H9 (cell line): ENCODE data around the gene ATP11B. TPM values are rescaled to one million over a fixed set of nuclear protein-coding genes. Genes with fewer than 3 reads are reported as not detected.

Source experiments
- DNase-seq: peaks from one replicate; pipeline ENCODE4 v3.0.0-alpha.2; 2017
- H2AFZ ChIP-seq: one replicate; pipeline ENCODE4 v1.6.1; 2013; ENCODE audit warnings: mild to moderate bottlenecking, low read length, control low read depth, moderate library complexity
- H2AK5ac ChIP-seq: 2 replicates; pipeline ENCODE4 v1.6.1; 2013; ENCODE audit warnings: low read length, control low read depth, mixed read lengths; ENCODE audit not compliant: insufficient read length
- H2BK120ac ChIP-seq: one replicate; pipeline ENCODE4 v1.6.1; 2013; ENCODE audit warnings: low read depth, mild to moderate bottlenecking, low read length, control low read depth, inconsistent platforms; ENCODE audit not compliant: poor library complexity, severe bottlenecking
- H2BK12ac ChIP-seq: 2 replicates; pipeline ENCODE4 v1.6.1; 2013; ENCODE audit warnings: low read length, control low read depth, mixed read lengths, low read depth; ENCODE audit not compliant: insufficient read length
- H2BK15ac ChIP-seq: 2 replicates; pipeline ENCODE4 v1.6.1; 2013; ENCODE audit warnings: low read depth, low read length, control low read depth
- H2BK20ac ChIP-seq: one replicate; pipeline ENCODE4 v1.6.1; 2013; ENCODE audit warnings: low read depth, mild to moderate bottlenecking, low read length, control low read depth, inconsistent platforms; ENCODE audit not compliant: poor library complexity, severe bottlenecking
- H2BK5ac ChIP-seq: 2 replicates; pipeline ENCODE4 v1.6.1; 2013; ENCODE audit warnings: low read length, control low read depth, mixed read lengths; ENCODE audit not compliant: insufficient read length
- H3K14ac ChIP-seq: 2 replicates; pipeline ENCODE4 v1.6.1; 2013; ENCODE audit warnings: low read length, control low read depth; ENCODE audit not compliant: insufficient read depth
- H3K18ac ChIP-seq: 2 replicates; pipeline ENCODE4 v1.6.1; 2013; ENCODE audit warnings: low read depth, mild to moderate bottlenecking, mixed read lengths, low read length, control low read depth; ENCODE audit not compliant: insufficient read length
- H3K23ac ChIP-seq: 2 replicates; pipeline ENCODE4 v1.6.1; 2013; ENCODE audit warnings: low read length, control low read depth, mixed read lengths, low read depth; ENCODE audit not compliant: insufficient read length
- H3K23me2 ChIP-seq: 2 replicates; pipeline ENCODE4 v1.6.1; 2013; ENCODE audit warnings: low read depth, mild to moderate bottlenecking, mixed read lengths, low read length, control low read depth; ENCODE audit not compliant: insufficient read length, poor library complexity, severe bottlenecking
- H3K27ac ChIP-seq: 2 replicates; pipeline ENCODE4 v1.5.1; 2013; ENCODE audit warnings: low read length, control low read depth, mixed read lengths, low read depth; ENCODE audit not compliant: insufficient read length
- H3K27me3 ChIP-seq: 2 replicates; pipeline ENCODE4 v1.6.1; 2013; ENCODE audit warnings: low read length, control low read depth, inconsistent platforms; ENCODE audit not compliant: insufficient read depth
- H3K4ac ChIP-seq: 2 replicates; pipeline ENCODE4 v1.6.1; 2013; ENCODE audit warnings: low read depth, mild to moderate bottlenecking, control low read depth, inconsistent platforms, low read length, moderate library complexity
- H3K4me1 ChIP-seq: 2 replicates; pipeline ENCODE4 v1.6.1; 2013; ENCODE audit warnings: low read length, control low read depth, inconsistent platforms; ENCODE audit not compliant: insufficient read depth
- H3K4me2 ChIP-seq: 2 replicates; pipeline ENCODE4 v1.6.1; 2013; ENCODE audit warnings: low read length, control low read depth, mixed read lengths; ENCODE audit not compliant: insufficient read length, insufficient read depth
- H3K56ac ChIP-seq: 2 replicates; pipeline ENCODE4 v1.6.1; 2013; ENCODE audit warnings: low read depth, mild to moderate bottlenecking, mixed read lengths, low read length, control low read depth; ENCODE audit not compliant: insufficient read length
- H3K79me1 ChIP-seq: 2 replicates; pipeline ENCODE4 v1.6.1; 2013; ENCODE audit warnings: low read depth, mild to moderate bottlenecking, moderate library complexity, low read length, control low read depth, inconsistent platforms; ENCODE audit not compliant: insufficient read depth, poor library complexity, severe bottlenecking
- H3K79me2 ChIP-seq: 2 replicates; pipeline ENCODE4 v1.6.1; 2013; ENCODE audit warnings: low read length, control low read depth, inconsistent platforms; ENCODE audit not compliant: insufficient read depth
- H3K9ac ChIP-seq: 2 replicates; pipeline ENCODE4 v1.6.1; 2013; ENCODE audit warnings: low read length, control low read depth, mixed read lengths; ENCODE audit not compliant: insufficient read length; ENCODE audit errors: extremely low read depth
- H3K9me3 ChIP-seq: one replicate; pipeline ENCODE4 v1.6.1; 2013; ENCODE audit warnings: low read depth, low read length, inconsistent platforms; ENCODE audit not compliant: control insufficient read depth
- H3T11ph ChIP-seq: one replicate; pipeline ENCODE4 v1.6.1; 2013; ENCODE audit warnings: mild to moderate bottlenecking, low read length, control low read depth, inconsistent platforms
- H4K20me1 ChIP-seq: one replicate; pipeline ENCODE4 v1.6.1; 2013; ENCODE audit not compliant: control insufficient read depth, insufficient read length, insufficient read depth
- H4K5ac ChIP-seq: 2 replicates; pipeline ENCODE4 v1.6.1; 2013; ENCODE audit warnings: low read depth, mild to moderate bottlenecking, mixed read lengths, low read length, control low read depth; ENCODE audit not compliant: insufficient read length
- H4K8ac ChIP-seq: replicated peaks from 2 replicates; pipeline ENCODE4 v1.6.1; 2013; ENCODE audit warnings: low read length, control low read depth, mixed read lengths, low read depth; ENCODE audit not compliant: insufficient read length
- H4K91ac ChIP-seq: 2 replicates; pipeline ENCODE4 v1.6.1; 2013; ENCODE audit warnings: low read depth, mild to moderate bottlenecking, moderate library complexity, mixed read lengths, low read length, control low read depth; ENCODE audit not compliant: insufficient read length
- H3K27ac Mint-ChIP-seq, 3 experiments: 2 replicates in 2 of 3; 3 replicates in 1 of 3; pipeline ENCODE4 v1.8.0; 2020 to 2021; ENCODE audit warnings: mixed read lengths in 3 of 3, mild to moderate bottlenecking in 1 of 3, moderate library complexity in 1 of 3
- H3K27me3 Mint-ChIP-seq: 2 replicates; pipeline ENCODE4 v1.8.0; 2021; ENCODE audit warnings: low read depth, mild to moderate bottlenecking, moderate library complexity, mixed read lengths
- H3K36me3 Mint-ChIP-seq, 3 experiments: 2 replicates in 2 of 3; 3 replicates in 1 of 3; pipeline ENCODE4 v1.8.0; 2020 to 2021; ENCODE audit warnings: low read depth in 3 of 3, mixed read lengths in 3 of 3; ENCODE audit not compliant: insufficient read depth in 1 of 3
- H3K4me1 Mint-ChIP-seq, 2 experiments: 2 replicates each; pipeline ENCODE4 v1.8.0; 2020; ENCODE audit warnings: mixed read lengths in 2 of 2
- H3K4me3 Mint-ChIP-seq, 2 experiments: 2 replicates in 1 of 2; 3 replicates in 1 of 2; pipeline ENCODE4 v1.8.0; 2020 to 2021; ENCODE audit warnings: mild to moderate bottlenecking in 2 of 2, mixed read lengths in 2 of 2, moderate library complexity in 1 of 2
- H3K9me3 Mint-ChIP-seq, 2 experiments: 2 replicates in 1 of 2; 3 replicates in 1 of 2; pipeline ENCODE4 v1.8.0; 2020; ENCODE audit warnings: mild to moderate bottlenecking in 2 of 2, mixed read lengths in 2 of 2, moderate library complexity in 1 of 2
- CTCF ChIP-seq: fragments of 200-600 bp; sonication (generic); conservative IDR thresholded peaks from 3 replicates; pipeline ENCODE4 v1.8.0; 2021; ENCODE audit warnings: antibody characterized with exemption, mild to moderate bottlenecking
- WGBS: extraction: QIAGEN DNeasy Blood & Tissue Kit; methylation state at CpG from one replicate; pipeline ENCODE4 v1.1.7; 2013; ENCODE audit warnings: missing lambda C conversion rate, low lambda C conversion rate, mixed read lengths; ENCODE audit not compliant: insufficient read length; ENCODE audit errors: extremely low coverage; 5-methylcytosine and 5-hydroxymethylcytosine counted together
- total RNA-seq: library from RNA; stranded (reverse); gene quantifications from 2 replicates; pipeline ENCODE4 v1.2.1, GENCODE V29; 2021

ATP11B gene
- total RNA-seq, 1 experiment from 2014 or later: 30.0 TPM

GRCh38 chr3:182954553-182955235 is 161.4 kb downstream of the ATP11B start:
- Histone ChIP-seq H2AFZ (no peak overlapping the region), H3K9ac (no peak overlapping the region), H2BK12ac (no peak overlapping the region), H3K79me1 (no peaks in the 10 kb centered on the region), H4K5ac (no peak overlapping the region), H3K79me2 (no peaks in the 10 kb centered on the region), H2AK5ac (no peak overlapping the region), H3K18ac (no peak overlapping the region), H3K23me2 (no peaks in the 10 kb centered on the region), H3K4ac (no peak overlapping the region), H3K27me3 (no peaks in the 10 kb centered on the region), H2BK120ac (no peak overlapping the region), H3T11ph (no peak overlapping the region), H3K27ac (no peak overlapping the region), H3K9me3 (no peaks in the 10 kb centered on the region), H2BK15ac (no peak overlapping the region), H4K8ac (no peak overlapping the region), H3K4me2 (no peak overlapping the region), H3K4me1 (0 out of 2 replicates have a peak, but pooled peaks cover 2% of the 10 kb centered on the region), H4K91ac (no peak overlapping the region), H3K23ac (no peak overlapping the region), H2BK20ac (no peak overlapping the region), H2BK5ac (no peak overlapping the region), H3K14ac (no peak overlapping the region), H3K56ac (no peak overlapping the region), H4K20me1 (no peaks in the 10 kb centered on the region)
- Mint-ChIP-seq H3K4me1 (peaks cover 3 to 7% of the 10 kb centered on the region in 2 experiments), H3K36me3 (peaks cover 34 to 64% (median 62%) of the 10 kb centered on the region in 3 experiments), H3K27me3 (no peaks in the 10 kb centered on the region), H3K4me3 (no peak overlapping the region), H3K9me3 (peaks cover 5 to 9% of the 10 kb centered on the region in 2 experiments; a peak in 3 of 5 replicates), H3K27ac (no peak overlapping the region)
- no peak for DNase-seq
- TF ChIP-seq CTCF: no peak
- whole genome bisulfite sequencing: no CpG with 5 or more reads among the region's 9 CpGs
